Mesenchymal stem cell (in vitro differentiated cells and primary cell): Measurements from ENCODE around the gene FAM89B.

Source experiments
- DNase-seq: peaks from one replicate; pipeline ENCODE4 v3.0.0-alpha.2; 2013
- H2AFZ ChIP-seq: one replicate; pipeline ENCODE4 v1.6.1; 2013; ENCODE audit warnings: low read depth, mild to moderate bottlenecking, control low read depth, inconsistent platforms, low read length, moderate library complexity
- H2AK5ac ChIP-seq: 2 replicates; pipeline ENCODE4 v1.6.1; 2013; ENCODE audit warnings: low read length, moderate library complexity, mild to moderate bottlenecking, inconsistent platforms; ENCODE audit not compliant: severe bottlenecking
- H2BK120ac ChIP-seq: one replicate; pipeline ENCODE4 v1.6.1; 2013; ENCODE audit warnings: low read depth, mild to moderate bottlenecking, inconsistent platforms, low read length, moderate library complexity
- H2BK12ac ChIP-seq, 2 experiments: one replicate each; pipeline ENCODE4 v1.6.1; 2013; ENCODE audit warnings: inconsistent platforms in 2 of 2, low read length in 2 of 2, mild to moderate bottlenecking in 2 of 2, moderate library complexity in 2 of 2, control low read depth in 1 of 2
- H2BK15ac ChIP-seq: one replicate; pipeline ENCODE4 v1.6.1; 2013; ENCODE audit warnings: mild to moderate bottlenecking, low read depth, inconsistent platforms; ENCODE audit not compliant: poor library complexity, severe bottlenecking
- H2BK5ac ChIP-seq: 2 replicates; pipeline ENCODE4 v1.6.1; 2013; ENCODE audit warnings: low read depth, mild to moderate bottlenecking, low read length, control low read depth, inconsistent platforms; ENCODE audit not compliant: poor library complexity, severe bottlenecking
- H3K14ac ChIP-seq, 2 experiments: one replicate each; pipeline ENCODE4 v1.6.1; 2013; ENCODE audit warnings: inconsistent platforms in 2 of 2, low read length in 2 of 2, control low read depth in 1 of 2, mild to moderate bottlenecking in 1 of 2, moderate library complexity in 1 of 2
- H3K18ac ChIP-seq, 2 experiments: one replicate each; pipeline ENCODE4 v1.6.1; 2013; ENCODE audit warnings: inconsistent platforms in 2 of 2, low read length in 2 of 2, control low read depth in 1 of 2, low read depth in 1 of 2, mild to moderate bottlenecking in 1 of 2
- H3K23ac ChIP-seq, 2 experiments: one replicate each; pipeline ENCODE4 v1.6.1; 2013; ENCODE audit warnings: inconsistent platforms in 2 of 2, low read length in 2 of 2, mild to moderate bottlenecking in 2 of 2, moderate library complexity in 2 of 2, control low read depth in 1 of 2
- H3K27ac ChIP-seq: 2 replicates; pipeline ENCODE4 v1.5.1; 2013; ENCODE audit warnings: mild to moderate bottlenecking, moderate library complexity, low read length, control low read depth, inconsistent platforms; ENCODE audit not compliant: poor library complexity, severe bottlenecking
- H3K27me3 ChIP-seq, 2 experiments: 2 replicates each; pipeline versions ENCODE4 v1.6.1 to v1.7.0; 2013; ENCODE audit warnings: low read length in 2 of 2, mild to moderate bottlenecking in 2 of 2, moderate library complexity in 2 of 2, control low read depth in 1 of 2, inconsistent platforms in 1 of 2; ENCODE audit not compliant: control insufficient read depth in 1 of 2, insufficient read depth in 1 of 2
- H3K36me3 ChIP-seq, 2 experiments: 2 replicates each; pipeline versions ENCODE4 v1.6.1 to v1.7.0; 2013; ENCODE audit warnings: low read length in 2 of 2, control low read depth in 1 of 2, inconsistent platforms in 1 of 2, low read depth in 1 of 2, mild to moderate bottlenecking in 1 of 2; ENCODE audit not compliant: insufficient read depth in 2 of 2, control insufficient read depth in 1 of 2
- H3K4ac ChIP-seq, 2 experiments: one replicate each; pipeline ENCODE4 v1.6.1; 2013; ENCODE audit warnings: inconsistent platforms in 2 of 2, low read length in 2 of 2, mild to moderate bottlenecking in 2 of 2, moderate library complexity in 2 of 2, control low read depth in 1 of 2, low read depth in 1 of 2
- H3K4me1 ChIP-seq: 2 replicates; pipeline ENCODE4 v1.6.1; 2013; ENCODE audit warnings: low read depth, low read length, control low read depth; ENCODE audit not compliant: control insufficient read depth, insufficient read depth
- H3K4me2 ChIP-seq: 2 replicates; pipeline ENCODE4 v1.6.1; 2013; ENCODE audit warnings: low read length, mild to moderate bottlenecking, inconsistent platforms; ENCODE audit not compliant: poor library complexity, severe bottlenecking
- H3K4me3 ChIP-seq, 2 experiments: 2 replicates each; pipeline versions ENCODE4 v1.5.1 to v1.7.0; 2013; ENCODE audit warnings: low read length in 2 of 2, mild to moderate bottlenecking in 2 of 2, control low read depth in 1 of 2, low read depth in 1 of 2; ENCODE audit not compliant: insufficient read depth in 1 of 2
- H3K79me1 ChIP-seq: replicated peaks from 2 replicates; pipeline ENCODE4 v1.6.1; 2013; ENCODE audit warnings: mild to moderate bottlenecking, control low read depth, low read length, inconsistent platforms; ENCODE audit not compliant: poor library complexity, severe bottlenecking
- H3K9ac ChIP-seq: 2 replicates; pipeline ENCODE4 v1.7.0; 2013; ENCODE audit warnings: mild to moderate bottlenecking, low read length, moderate library complexity
- H3K9me3 ChIP-seq: 2 replicates; pipeline ENCODE4 v1.7.0; 2013; ENCODE audit warnings: mild to moderate bottlenecking, low read length; ENCODE audit not compliant: control insufficient read depth
- H4K8ac ChIP-seq: one replicate; pipeline ENCODE4 v1.6.1; 2013; ENCODE audit warnings: inconsistent platforms, mild to moderate bottlenecking, low read length, moderate library complexity
- H4K91ac ChIP-seq: one replicate; pipeline ENCODE4 v1.6.1; 2013; ENCODE audit warnings: mild to moderate bottlenecking, low read length, inconsistent platforms
- WGBS: methylation state at CpG from one replicate; pipeline ENCODE4 v1.1.7; 2013; ENCODE audit warnings: mixed read lengths; 5-methylcytosine and 5-hydroxymethylcytosine counted together

Gene FAM89B

DNA sequence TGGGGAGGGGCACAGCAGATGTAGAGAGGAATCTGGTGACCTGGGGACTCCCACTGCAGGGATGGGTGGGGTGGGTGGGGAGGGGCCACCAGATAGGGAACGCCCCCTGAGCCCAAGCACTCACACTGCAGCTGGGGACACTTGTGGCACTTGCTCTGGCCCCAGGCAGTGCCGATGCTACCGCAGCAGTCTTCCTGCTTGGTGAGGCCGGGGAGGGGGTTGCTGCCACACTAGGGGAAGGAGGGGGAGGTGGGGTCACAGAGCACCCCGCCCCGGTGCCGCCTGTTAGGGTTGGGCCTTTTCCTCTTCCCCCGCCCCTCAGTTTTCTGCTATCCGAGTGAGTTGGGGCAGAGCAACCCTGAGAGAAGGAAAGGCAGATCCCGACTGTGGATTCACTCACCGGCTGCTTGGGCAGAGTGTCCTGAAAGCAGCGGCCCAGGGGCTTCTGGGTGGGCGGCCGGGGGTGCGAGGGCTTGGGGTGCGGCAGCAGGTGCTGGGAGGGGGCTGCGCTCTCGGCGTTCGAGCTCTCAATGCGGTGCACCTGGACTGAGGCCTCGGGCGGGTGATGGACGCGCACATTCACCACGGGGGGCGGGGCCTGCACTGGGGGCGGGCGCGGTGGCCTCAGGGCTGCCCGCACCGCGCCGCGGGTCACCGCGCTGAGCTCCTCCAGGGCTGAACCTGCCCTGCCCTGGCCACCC lies 18.9 kb upstream of the FAM89B start:
- no peak overlapping the region for H2AK5ac ChIP-seq

DNA sequence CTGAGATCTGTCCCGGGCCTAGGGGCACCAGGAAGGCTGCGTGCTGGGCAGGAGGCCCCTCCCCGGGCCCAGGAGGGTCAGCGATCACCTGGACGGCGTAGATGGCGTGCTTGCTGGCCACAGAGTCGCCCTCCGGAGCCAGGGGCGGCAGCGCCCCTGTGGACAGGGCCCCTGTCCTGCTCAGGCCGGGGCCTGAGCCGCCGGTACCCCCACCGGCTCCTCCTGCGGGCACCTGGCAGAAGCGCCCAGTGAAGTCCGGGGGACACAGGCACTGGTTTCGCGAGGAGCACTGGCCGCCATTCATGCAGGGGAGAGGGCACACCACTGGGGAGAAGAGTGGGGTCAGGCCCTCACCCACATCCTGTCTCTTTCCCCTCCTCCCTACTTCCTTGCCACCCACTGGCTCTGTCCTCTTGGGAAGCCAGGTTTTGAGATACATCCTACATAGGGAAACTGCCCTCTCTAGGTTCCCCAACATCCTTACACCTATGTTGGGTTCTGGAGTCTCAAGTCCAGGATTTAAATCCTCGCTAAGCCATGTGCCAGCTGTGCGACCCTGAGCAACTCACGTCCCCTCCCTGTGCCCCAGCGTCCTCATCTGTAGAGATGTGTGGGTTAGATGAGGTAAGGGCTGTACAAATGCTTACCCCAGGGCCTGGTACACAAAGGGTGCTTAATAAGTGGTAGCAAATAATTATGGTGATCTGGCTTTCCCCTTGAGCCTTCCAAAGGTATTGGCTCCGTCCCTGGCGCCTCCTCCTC lies 18.1 kb upstream of the FAM89B start:
- H3K9ac ChIP-seq, result peak overlapping the region; percentile 47
- H3K27ac ChIP-seq, result no peak overlapping the region
- peaks cover 46% of the 10 kb centered on the region for H3K4me1 ChIP-seq
- no peak for DNase-seq
- no peaks in the 10 kb centered on the region for H3K9me3 ChIP-seq
- peaks cover 28 to 30% of the 10 kb centered on the region in 2 experiments for H3K36me3 ChIP-seq
- H3K18ac ChIP-seq, result peak overlapping the region; percentile 21 to 23
- H3K23ac ChIP-seq, result no peak overlapping the region
- no peak overlapping the region for H2BK120ac ChIP-seq
- no peaks in the 10 kb centered on the region for H3K27me3 ChIP-seq
- H3K14ac ChIP-seq, result peak overlapping the region in 1 of 2 experiments; percentile 22
- H3K4me3 ChIP-seq, result no peak overlapping the region
- peak overlapping the region in 1 of 2 experiments; percentile 48 for H3K4ac ChIP-seq
- H4K8ac ChIP-seq, result no peak overlapping the region
- H2AK5ac ChIP-seq, result no peak overlapping the region
- peaks cover 15% of the 10 kb centered on the region for H3K79me1 ChIP-seq
- peak overlapping the region; percentile 29 for H2BK15ac ChIP-seq
- 78% methylated on average over 27 of the region's 27 CpGs for WGBS
- no peak overlapping the region for H3K4me2 ChIP-seq
- no peak overlapping the region for H2BK5ac ChIP-seq
- peak overlapping the region; percentile 0 to 22 for H2BK12ac ChIP-seq
- no peak overlapping the region for H2AFZ ChIP-seq
- H4K91ac ChIP-seq, result peak overlapping the region; percentile 67

More for the DNA sequence above, 18.9 kb upstream of the FAM89B start:
- Histone ChIP-seq H3K23ac (no peak overlapping the region), H3K36me3 (peaks cover 36 to 38% of the 10 kb centered on the region in 2 experiments), H3K27me3 (no peaks in the 10 kb centered on the region), H3K4me1 (peaks cover 39% of the 10 kb centered on the region), H3K18ac (no peak overlapping the region), H3K9ac (no peak overlapping the region), H3K9me3 (no peaks in the 10 kb centered on the region), H2BK120ac (no peak overlapping the region), H2BK12ac (peak overlapping the region in 1 of 2 experiments; percentile 22), H3K4ac (no peak overlapping the region), H3K4me2 (no peak overlapping the region), H2BK5ac (no peak overlapping the region), H4K91ac (peak overlapping the region; percentile 57), H2BK15ac (no peak overlapping the region), H3K4me3 (no peak overlapping the region), H4K8ac (no peak overlapping the region), H3K79me1 (peaks cover 15% of the 10 kb centered on the region), H3K14ac (peak overlapping the region in 1 of 2 experiments; percentile 22), H3K27ac (no peak overlapping the region), H2AFZ (no peak overlapping the region)
- 26% methylated on average over 33 of the region's 37 CpGs for WGBS
- DNase-seq, result no peak

DNA sequence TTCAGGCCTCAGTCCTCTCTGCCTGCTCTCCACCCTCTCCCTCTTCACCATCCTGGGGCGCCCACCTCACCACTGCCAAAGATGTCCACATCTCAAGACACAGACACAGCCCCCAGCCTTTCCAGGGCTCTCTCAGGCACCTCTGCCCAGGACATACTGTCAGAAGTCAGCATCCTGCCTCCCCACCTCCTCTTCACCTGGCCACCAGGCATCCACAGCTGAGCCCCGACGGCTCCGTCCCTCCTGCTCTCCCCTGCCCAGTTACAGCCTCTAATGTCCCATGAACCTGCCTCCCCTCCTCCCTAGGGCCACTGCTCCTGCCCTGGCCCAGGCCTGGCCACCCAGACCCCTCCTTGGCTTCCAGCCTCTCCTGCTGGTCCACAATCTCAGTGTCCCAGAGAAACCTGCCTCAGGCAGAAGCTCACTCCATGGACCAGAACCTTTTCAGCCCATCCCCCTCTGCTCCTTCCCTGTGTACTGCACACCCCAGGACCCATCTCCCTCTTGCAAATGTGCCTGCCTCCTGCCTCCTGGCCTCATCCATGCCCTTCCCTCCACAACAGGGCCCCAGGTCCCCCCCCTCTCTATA lies 17.4 kb upstream of the FAM89B start:
- WGBS, result 91% methylated on average over 4 of the region's 4 CpGs
- Histone ChIP-seq H2BK120ac (no peak overlapping the region), H2AK5ac (peak overlapping the region; percentile 2), H3K4me3 (peak overlapping the region in 1 of 2 experiments; percentile 85), H3K9ac (peak overlapping the region; percentile 47), H3K9me3 (no peaks in the 10 kb centered on the region), H2BK12ac (peak overlapping the region; percentile 0 to 7), H3K23ac (no peak overlapping the region), H3K36me3 (peaks cover 23 to 30% of the 10 kb centered on the region in 2 experiments), H2AFZ (no peak overlapping the region), H3K79me1 (peaks cover 15% of the 10 kb centered on the region), H4K8ac (no peak overlapping the region), H4K91ac (peak overlapping the region; percentile 67), H3K4me2 (no peak overlapping the region), H3K27me3 (no peaks in the 10 kb centered on the region), H3K4ac (peak overlapping the region in 1 of 2 experiments; percentile 48), H3K27ac (no peak overlapping the region), H3K18ac (no peak overlapping the region), H3K14ac (no peak overlapping the region), H2BK5ac (no peak overlapping the region), H3K4me1 (peaks cover 52% of the 10 kb centered on the region), H2BK15ac (no peak overlapping the region)
- no peak for DNase-seq
